Naive thymus-derived CD8-positive, alpha-beta T cell (primary cell): Measurements from ENCODE around the gene ANKRD2. TPM values are rescaled to one million over a fixed set of nuclear protein-coding genes. Genes with fewer than 3 reads are reported as not detected.
A peak's percentile ranks its signal among the peaks of the same experiment; 100 is the strongest.
"Not testable (repeated sequence)": the region's sequence is repeated elsewhere in the genome, so short reads cannot be mapped to it uniquely, and the experiment has no call there.

Source experiments
- ATAC-seq, 2 donors: fragments of 150-1000 bp; cut with Tn5 transposase in 1 of 2; sonication (Bioruptor Pico), chemical (Tn5 transposase) in 1 of 2; 1 replicate in 1 of 2; 2 replicates in 1 of 2; pipeline ENCODE4 v1.10.0; 2021; ENCODE audit warnings: mild to moderate bottlenecking in 2 of 2, moderate library complexity in 2 of 2
- POLR2A ChIA-PET: fragments of 350-600 bp; sonication (Branson Sonifier 250); formaldehyde crosslinking; loops from one replicate; lab custom pipeline; 2021; ENCODE audit warnings: antibody characterized with exemption; lab: Charles Lee
- DNase-seq, 10 donors: peaks; one replicate each; pipeline versions ENCODE4 v3.0.0 to v3.0.0-alpha.2; 2020 to 2022
- H3K27ac Mint-ChIP-seq, 10 donors: one replicate each; pipeline ENCODE4 v1.8.0; 2020 to 2022; ENCODE audit warnings: mild to moderate bottlenecking in 10 of 10, mixed read lengths in 10 of 10, moderate library complexity in 4 of 10, inconsistent platforms in 1 of 10
- H3K27me3 Mint-ChIP-seq, 5 donors: one replicate each; pipeline ENCODE4 v1.8.0; 2021 to 2022; ENCODE audit warnings: mixed read lengths in 5 of 5
- H3K36me3 Mint-ChIP-seq, 3 donors: one replicate each; pipeline ENCODE4 v1.8.0; 2020 to 2022; ENCODE audit warnings: mixed read lengths in 3 of 3, mild to moderate bottlenecking in 2 of 3, inconsistent platforms in 1 of 3
- H3K4me1 Mint-ChIP-seq, 4 donors: one replicate each; pipeline ENCODE4 v1.8.0; 2021 to 2022; ENCODE audit warnings: mixed read lengths in 4 of 4
- H3K4me3 Mint-ChIP-seq, 10 donors: one replicate each; pipeline ENCODE4 v1.8.0; 2020 to 2022; ENCODE audit warnings: mild to moderate bottlenecking in 10 of 10, mixed read lengths in 10 of 10, moderate library complexity in 6 of 10, inconsistent platforms in 1 of 10
- H3K9me3 Mint-ChIP-seq, 9 donors: one replicate each; pipeline ENCODE4 v1.8.0; 2020 to 2022; ENCODE audit warnings: mixed read lengths in 9 of 9, mild to moderate bottlenecking in 3 of 9, inconsistent platforms in 1 of 9, moderate library complexity in 1 of 9
- polyA plus RNA-seq, 3 donors: library from polyadenylated mRNA; unstranded; fragments of 300-500 nt; fragmentation: Illumina TruSeq; gene quantifications; one replicate each; pipeline ENCODE4 v1.2.3, GENCODE V29; 2021
- total RNA-seq, 8 experiments: library from RNA in 2 of 8; stranded (reverse) in 2 of 8; gene quantifications; one replicate each; pipeline ENCODE4 v1.2.3 and lab custom pipeline; 2021 to 2026

The ANKRD2 gene
- total and polyA plus RNA-seq, 5 experiments from 2014 or later: not detected

DNA sequence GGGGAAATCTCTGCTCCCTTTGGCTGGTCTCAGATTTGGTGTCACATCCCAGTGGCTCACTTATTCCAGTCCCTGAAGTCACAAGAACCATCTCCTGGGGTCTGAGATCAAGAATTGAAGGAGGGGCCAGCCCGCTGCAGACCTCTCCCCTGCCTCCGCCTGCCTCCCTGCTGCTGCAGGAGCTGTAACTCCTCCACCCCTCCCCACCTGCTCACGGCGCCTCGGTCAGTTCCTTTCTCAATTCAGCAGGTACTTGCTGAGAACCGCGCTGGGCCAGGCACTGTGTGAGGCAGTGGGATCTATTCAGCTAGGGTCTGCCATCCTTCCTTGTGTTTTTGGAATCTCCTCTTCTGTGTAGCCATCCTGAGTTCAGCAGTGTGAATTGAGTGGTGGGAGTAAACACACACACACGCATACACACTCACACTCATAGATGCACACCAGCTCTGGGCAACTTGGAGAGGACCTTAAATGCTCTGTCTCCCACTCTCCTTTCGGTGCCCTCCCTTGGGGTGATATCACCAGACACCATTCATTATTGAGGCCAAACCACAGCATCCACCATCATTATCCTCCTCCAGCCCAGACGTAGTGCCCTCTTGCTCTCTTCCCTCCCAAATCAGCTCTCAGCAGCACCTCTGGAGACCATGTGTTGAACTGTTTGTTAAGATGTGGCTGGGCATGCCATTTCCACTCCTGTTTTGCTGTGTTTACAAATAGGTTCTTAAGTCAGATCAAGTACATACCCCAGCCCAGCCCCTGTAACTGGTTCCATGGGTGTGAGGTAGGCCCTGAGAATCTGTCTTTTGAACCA, 22.0 kb upstream of the ANKRD2 start:
- Mint-ChIP-seq H3K36me3 (no peaks in the 10 kb centered on the region), H3K4me1 (no peaks in the 10 kb centered on the region), H3K4me3 (peak overlapping the region in 1 of 10 donors; percentile 30), H3K9me3 (peaks cover 0 to 5% (median 0%) of the 10 kb centered on the region in 9 donors), H3K27ac (peak overlapping the region in 2 of 10 donors; percentile 62 to 66), H3K27me3 (no peaks in the 10 kb centered on the region)
- ATAC-seq (no peak), DNase-seq (no peak)
- POLR2A ChIA-PET: interaction anchor here (0.5 to 0.6 kb wide), 2 partner anchors 9 to 183 kb away, joined by 5 to 7 read pairs; no protein-coding TSS in a partner anchor

GRCh38 chr10:97551271-97551670, 21.3 kb upstream of the ANKRD2 start:
- peak overlapping the region in 1 of 10 donors; percentile 77 for H3K27ac Mint-ChIP-seq
- no peak overlapping the region for H3K4me3 Mint-ChIP-seq
- POLR2A ChIA-PET: interaction anchor here (0.5 kb wide), 1 partner anchor 184 kb away, joined by 5 read pairs; no protein-coding TSS in a partner anchor
- H3K4me1 Mint-ChIP-seq: no peaks in the 10 kb centered on the region
- no peaks in the 10 kb centered on the region for H3K36me3 Mint-ChIP-seq
- DNase-seq (no peak), ATAC-seq (no peak)
- H3K9me3 Mint-ChIP-seq: peaks cover 0 to 10% (median 0%) of the 10 kb centered on the region in 9 donors
- H3K27me3 Mint-ChIP-seq: no peaks in the 10 kb centered on the region

- H3K36me3 Mint-ChIP-seq: no peaks in the 10 kb centered on the region
- peak overlapping the region in 1 of 10 donors; percentile 14 for H3K27ac Mint-ChIP-seq
- DNase-seq (peak; percentile 28 to 72 (median 41)), ATAC-seq (peak; percentile 84 to 94)
- H3K4me3 Mint-ChIP-seq: no peak overlapping the region
- peaks cover 0 to 10% (median 0%) of the 10 kb centered on the region in 9 donors for H3K9me3 Mint-ChIP-seq
- H3K27me3 Mint-ChIP-seq: no peaks in the 10 kb centered on the region
- no peaks in the 10 kb centered on the region for H3K4me1 Mint-ChIP-seq
- POLR2A ChIA-PET: interaction anchor here (0.7 kb wide), 1 partner anchor 12 kb away, joined by 3 read pairs; no protein-coding TSS in a partner anchor
Observed at GRCh38 chr10:97553575-97554031, 19.0 kb upstream of the ANKRD2 start.

- not testable (repeated sequence) for H3K36me3 Mint-ChIP-seq, H3K27ac Mint-ChIP-seq, H3K4me3 Mint-ChIP-seq, ATAC-seq, H3K9me3 Mint-ChIP-seq, H3K4me1 Mint-ChIP-seq, DNase-seq, H3K27me3 Mint-ChIP-seq
- POLR2A ChIA-PET: interaction anchor here (0.7 kb wide), 1 partner anchor 11 kb away, joined by 3 read pairs; no protein-coding TSS in a partner anchor
Observed at GRCh38 chr10:97554336-97554735, 18.2 kb upstream of the ANKRD2 start.

GRCh38 chr10:97555541-97555940, 17.0 kb upstream of the ANKRD2 start:
- H3K27me3 Mint-ChIP-seq, H3K36me3 Mint-ChIP-seq, H3K27ac Mint-ChIP-seq, H3K9me3 Mint-ChIP-seq, POLR2A ChIA-PET, H3K4me3 Mint-ChIP-seq, ATAC-seq, DNase-seq, H3K4me1 Mint-ChIP-seq: not testable (repeated sequence)

DNA sequence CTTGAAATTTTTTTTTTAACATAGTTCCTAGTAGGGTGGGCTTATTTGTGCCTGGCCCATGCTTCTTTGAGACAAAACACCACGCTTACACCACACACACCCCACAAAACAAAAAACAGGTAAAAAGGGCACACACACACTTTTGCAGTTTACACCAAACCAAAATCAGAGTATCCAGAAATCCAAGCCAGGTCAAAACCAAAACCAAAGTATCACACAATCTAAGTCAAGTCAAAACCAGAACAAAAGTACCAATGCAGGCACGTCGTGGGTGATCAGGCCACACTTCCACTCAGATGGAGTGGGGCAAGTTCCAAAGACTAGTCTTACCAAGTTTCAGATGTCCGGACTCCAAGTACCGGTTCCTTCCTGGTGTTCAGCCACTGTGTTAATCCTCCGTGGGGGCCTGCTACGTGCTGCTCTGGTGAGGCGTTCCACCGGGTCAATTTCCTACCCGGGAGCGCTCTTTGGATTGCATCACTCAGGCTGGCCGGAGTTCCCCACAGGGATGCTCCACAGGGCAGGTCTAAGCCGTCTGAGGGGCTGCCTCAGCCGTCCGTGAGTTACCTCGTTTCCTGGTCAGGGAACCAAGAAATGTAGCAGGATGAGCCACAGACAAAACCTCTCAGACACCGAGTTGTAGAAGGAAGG, 11.7 kb upstream of the ANKRD2 start:
- ATAC-seq, H3K4me3 Mint-ChIP-seq, POLR2A ChIA-PET, H3K4me1 Mint-ChIP-seq, DNase-seq, H3K27me3 Mint-ChIP-seq, H3K36me3 Mint-ChIP-seq, H3K9me3 Mint-ChIP-seq: not testable (repeated sequence)
- peak overlapping the region in 1 of 10 donors; percentile 18 for H3K27ac Mint-ChIP-seq

GRCh38 chr10:97561386-97562077, 11.0 kb upstream of the ANKRD2 start:
- POLR2A ChIA-PET, H3K9me3 Mint-ChIP-seq, ATAC-seq, H3K27me3 Mint-ChIP-seq, H3K4me3 Mint-ChIP-seq, H3K36me3 Mint-ChIP-seq, H3K4me1 Mint-ChIP-seq, DNase-seq: not testable (repeated sequence)
- H3K27ac Mint-ChIP-seq: peak overlapping the region in 1 of 10 donors; percentile 6

DNA sequence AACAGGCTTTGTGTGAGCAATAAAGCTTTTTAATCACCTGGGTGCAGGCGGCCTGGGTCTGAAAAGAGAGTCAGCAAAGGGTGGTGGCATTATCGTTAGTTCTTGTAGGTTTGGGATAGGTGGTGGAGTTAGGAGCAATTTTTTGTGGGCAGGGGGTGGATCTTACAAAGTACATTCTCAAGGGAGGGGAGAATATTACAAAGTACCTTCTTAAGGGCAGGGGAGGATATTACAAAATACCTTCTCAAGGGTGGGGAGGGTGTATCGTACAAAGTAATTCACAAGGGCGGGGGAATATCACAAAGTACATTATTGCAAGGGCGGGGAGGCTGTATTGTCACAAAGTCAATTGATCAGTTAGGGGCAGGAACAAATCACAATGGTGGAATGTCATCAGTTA, 10.2 kb upstream of the ANKRD2 start:
- H3K4me1 Mint-ChIP-seq, H3K9me3 Mint-ChIP-seq, H3K36me3 Mint-ChIP-seq, DNase-seq, ATAC-seq, H3K4me3 Mint-ChIP-seq, POLR2A ChIA-PET, H3K27ac Mint-ChIP-seq, H3K27me3 Mint-ChIP-seq: not testable (repeated sequence)

- Mint-ChIP-seq H3K36me3 (peaks cover 0 to 7% (median 0%) of the 10 kb centered on the region in 3 donors), H3K4me1 (peaks cover 0 to 3% (median 0%) of the 10 kb centered on the region in 4 donors), H3K27me3 (no peaks in the 10 kb centered on the region), H3K27ac (no peak overlapping the region), H3K4me3 (no peak overlapping the region), H3K9me3 (no peaks in the 10 kb centered on the region)
- POLR2A ChIA-PET: no interaction called here
- ATAC-seq (no peak), DNase-seq (no peak)
Observed at GRCh38 chr10:97563337-97563736, 9.2 kb upstream of the ANKRD2 start.

DNA sequence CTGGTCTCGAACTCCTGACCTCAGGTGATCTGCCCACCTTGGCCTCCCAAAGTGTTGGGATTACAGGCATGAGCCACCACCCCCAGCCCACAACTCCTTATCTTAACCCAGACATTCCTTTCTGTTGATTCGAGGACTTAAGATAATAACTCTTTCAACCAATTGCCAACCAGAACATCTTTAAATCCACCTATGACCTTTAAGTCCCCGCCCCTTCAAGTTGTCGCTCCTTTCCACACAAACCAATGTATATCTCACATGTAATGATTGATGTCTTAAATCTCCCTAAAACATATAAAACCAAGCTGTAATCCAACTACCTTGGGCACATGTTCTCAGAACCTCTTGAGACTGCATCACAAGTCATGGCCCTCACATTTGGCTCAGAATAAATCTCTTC, 7.8 kb upstream of the ANKRD2 start:
- peaks cover 0 to 3% (median 0%) of the 10 kb centered on the region in 4 donors for H3K4me1 Mint-ChIP-seq
- no peaks in the 10 kb centered on the region for H3K27me3 Mint-ChIP-seq
- ATAC-seq: no peak
- POLR2A ChIA-PET: no interaction called here
- H3K36me3 Mint-ChIP-seq: peaks cover 0 to 7% (median 2%) of the 10 kb centered on the region in 3 donors
- no peak for DNase-seq
- no peak overlapping the region for H3K4me3 Mint-ChIP-seq
- H3K9me3 Mint-ChIP-seq: no peaks in the 10 kb centered on the region
- H3K27ac Mint-ChIP-seq: no peak overlapping the region

DNA sequence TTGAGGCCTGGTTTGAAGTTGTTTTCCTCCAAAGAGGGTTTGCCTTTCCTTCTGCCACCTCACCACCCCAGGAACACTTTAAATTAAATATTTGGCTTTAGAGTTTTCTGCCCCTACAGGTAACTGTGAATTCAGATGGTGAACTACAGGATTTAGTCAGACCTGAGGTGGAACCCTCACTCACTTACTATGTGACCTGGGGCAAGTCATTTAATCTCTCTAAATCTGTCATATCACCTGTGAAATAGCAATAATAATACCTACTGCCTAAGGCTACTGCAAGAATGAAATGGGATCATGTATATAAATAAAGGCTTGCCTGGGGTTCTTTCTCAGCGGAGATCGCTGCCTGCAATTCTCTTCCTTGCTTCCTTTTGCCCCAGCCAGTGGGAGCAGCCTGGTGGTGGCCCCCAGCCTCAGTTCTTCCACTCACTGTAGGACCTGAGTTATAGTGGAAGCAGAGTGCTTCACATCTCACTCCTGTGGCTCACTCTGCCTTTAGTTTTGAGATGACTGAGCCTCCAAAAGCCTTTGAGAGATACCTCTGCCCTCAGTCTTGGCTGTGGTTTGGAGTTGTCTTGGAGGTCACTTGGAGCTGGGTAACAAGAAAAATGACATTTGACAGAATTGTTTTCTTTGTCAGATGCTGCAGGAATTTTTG, 6.1 kb upstream of the ANKRD2 start:
- Mint-ChIP-seq H3K27me3 (no peaks in the 10 kb centered on the region), H3K9me3 (no peaks in the 10 kb centered on the region), H3K36me3 (peaks cover 0 to 4% (median 4%) of the 10 kb centered on the region in 3 donors), H3K4me1 (peaks cover 0 to 3% (median 0%) of the 10 kb centered on the region in 4 donors), H3K4me3 (no peak overlapping the region), H3K27ac (no peak overlapping the region)
- no peak for DNase-seq
- ATAC-seq: no peak
- POLR2A ChIA-PET: no interaction called here

DNA sequence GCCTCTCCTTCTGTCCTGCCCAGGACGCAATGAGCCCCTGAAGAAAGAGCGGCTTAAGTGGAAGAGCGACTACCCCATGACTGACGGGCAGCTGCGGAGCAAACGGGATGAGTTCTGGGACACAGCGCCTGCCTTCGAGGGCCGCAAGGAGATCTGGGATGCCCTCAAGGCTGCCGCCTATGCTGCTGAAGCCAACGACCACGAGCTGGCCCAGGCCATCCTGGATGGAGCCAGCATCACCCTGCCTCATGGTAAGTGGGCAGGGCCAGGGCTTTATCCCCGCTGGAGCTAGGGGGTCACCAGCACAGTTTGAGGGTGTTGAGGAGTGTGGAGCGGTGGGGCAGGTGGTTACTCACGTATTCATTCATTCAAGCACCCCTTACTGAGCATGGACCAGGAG, 4.7 kb upstream of the ANKRD2 start:
- Mint-ChIP-seq H3K4me1 (peaks cover 0 to under 1% (median 0%) of the 10 kb centered on the region in 4 donors), H3K4me3 (no peak overlapping the region), H3K27me3 (no peaks in the 10 kb centered on the region), H3K36me3 (peaks cover 0 to 4% (median 0%) of the 10 kb centered on the region in 3 donors), H3K9me3 (no peaks in the 10 kb centered on the region), H3K27ac (no peak overlapping the region)
- DNase-seq (no peak), ATAC-seq (no peak)
- POLR2A ChIA-PET: no interaction called here
